ENCODE results near the gene NLRX1.

GRCh38 chr11:119157063-119157462 lies 11.5 kb upstream of the NLRX1 start:
- TF ChIP-seq CTCF (conservative IDR thresholded peaks at IDR 0.05; ENCODE audit: low read length) (no peak), EZH2phosphoT487 (IDR thresholded peaks at IDR 0.05; ENCODE audit: borderline replicate concordance) (no peak)
